Endothelial cell of umbilical vein (primary cell): ENCODE measurements around the gene SOX8. TPM values are rescaled to one million over a fixed set of nuclear protein-coding genes. Genes with fewer than 3 reads are reported as not detected.

Experiments
- BruUV-seq: library from RNA; stranded (reverse); fragments of 400-500 nt; replicated peaks from 2 replicates; lab custom pipeline; 2021; lab: Mats Ljungman, UMichigan
- CTCF ChIA-PET: fragments of 300-600, 350-600 bp; sonication (Branson Sonifier 250); formaldehyde crosslinking; loops from one replicate; lab custom pipeline; 2021; ENCODE audit warnings: antibody characterized with exemption, inconsistent platforms; lab: Charles Lee
- POLR2A ChIA-PET: fragments of 300-600, 350-600 bp; sonication (Branson Sonifier 250); formaldehyde crosslinking; loops from one replicate; lab custom pipeline; 2021; ENCODE audit warnings: antibody characterized with exemption, inconsistent platforms; lab: Charles Lee
- DNase-seq: peaks from one replicate; pipeline ENCODE4 v3.0.0-alpha.2; 2011; ENCODE audit warnings: low read depth, low spot score
- FAIRE-seq: peaks from 2 replicates; lab custom pipeline; 2011; peaks lifted over from hg19 to GRCh38; lab: Jason Lieb, UNC
- H2AFZ ChIP-seq: 2 replicates; pipeline ENCODE4 v1.6.0; 2012; ENCODE audit warnings: low read depth, low read length, control low read depth, inconsistent platforms
- H3K27ac ChIP-seq: 2 replicates; pipeline ENCODE4 v1.5.1; 2011; ENCODE audit warnings: low read depth, mild to moderate bottlenecking, control low read depth, low read length, moderate library complexity; ENCODE audit not compliant: insufficient read depth
- H3K27me3 ChIP-seq, 2 experiments: 2 replicates each; pipeline versions ENCODE4 v1.6.0 to v1.6.1; 2011; ENCODE audit warnings: low read length in 2 of 2, mixed read lengths in 1 of 2; ENCODE audit not compliant: control insufficient read depth in 2 of 2, insufficient read depth in 2 of 2
- H3K36me3 ChIP-seq, 2 experiments: 2 replicates in 1 of 2; 3 replicates in 1 of 2; pipeline ENCODE4 v1.5.1; 2011; ENCODE audit warnings: low read length in 2 of 2, mild to moderate bottlenecking in 1 of 2, moderate library complexity in 1 of 2; ENCODE audit not compliant: control insufficient read depth in 2 of 2, insufficient read depth in 2 of 2; ENCODE audit errors: extremely low read depth in 1 of 2
- H3K4me1 ChIP-seq: 3 replicates; pipeline ENCODE4 v1.5.1; 2011; ENCODE audit warnings: mild to moderate bottlenecking, low read length; ENCODE audit not compliant: control insufficient read depth, insufficient read depth; ENCODE audit errors: extremely low read depth
- H3K4me2 ChIP-seq: 2 replicates; pipeline ENCODE4 v1.6.1; 2011; ENCODE audit warnings: low read length, control low read depth, mixed read lengths; ENCODE audit not compliant: insufficient read depth
- H3K4me3 ChIP-seq, 3 experiments: fragments of 200-600 bp in 1 of 3; sonication (generic), shearing (Covaris generic) in 1 of 3; replicated peaks in 1 of 3; 2 replicates each; pipeline ENCODE4 v1.5.1; 2011 to 2016; ENCODE audit warnings: control low read depth in 3 of 3, low read length in 3 of 3, mild to moderate bottlenecking in 2 of 3, inconsistent platforms in 1 of 3, low read depth in 1 of 3, moderate library complexity in 1 of 3; ENCODE audit not compliant: insufficient read depth in 1 of 3
- H3K79me2 ChIP-seq: 2 replicates; pipeline ENCODE4 v1.6.0; 2012; ENCODE audit warnings: low read length, inconsistent platforms; ENCODE audit not compliant: control insufficient read depth, insufficient read depth
- H3K9ac ChIP-seq: replicated peaks from 2 replicates; pipeline ENCODE3; 2011; ENCODE audit warnings: low read length, control low read depth; ENCODE audit not compliant: insufficient read depth; ENCODE audit errors: extremely low read depth
- H3K9me1 ChIP-seq: replicated peaks from 3 replicates; pipeline ENCODE4 v1.6.0; 2011; ENCODE audit warnings: mild to moderate bottlenecking, low read length; ENCODE audit not compliant: control insufficient read depth, insufficient read depth; ENCODE audit errors: extremely low read depth
- H3K9me3 ChIP-seq: replicated peaks from 2 replicates; pipeline ENCODE4 v1.5.1; 2012; ENCODE audit warnings: low read length, inconsistent platforms; ENCODE audit not compliant: control insufficient read depth, insufficient read depth
- H4K20me1 ChIP-seq: replicated peaks from 2 replicates; pipeline ENCODE3; 2011; ENCODE audit warnings: mild to moderate bottlenecking, low read length; ENCODE audit not compliant: control insufficient read depth, insufficient read depth; ENCODE audit errors: extremely low read depth
- EZH2 ChIP-seq: IDR thresholded peaks from 2 replicates; pipeline ENCODE4 v1.6.1; 2012; ENCODE audit warnings: borderline replicate concordance, low read depth, mild to moderate bottlenecking, moderate library complexity, low read length, inconsistent platforms; ENCODE audit not compliant: severe bottlenecking
- FOS ChIP-seq: IDR thresholded peaks from 2 replicates; pipeline ENCODE4 v1.6.1; 2011; ENCODE audit warnings: mild to moderate bottlenecking, low read length, moderate library complexity, borderline replicate concordance; ENCODE audit not compliant: insufficient read depth
- GATA2 ChIP-seq: IDR thresholded peaks from 2 replicates; pipeline ENCODE4 v1.7.0; 2011; ENCODE audit warnings: low read depth, mild to moderate bottlenecking, moderate library complexity, mixed read lengths, low read length; ENCODE audit not compliant: insufficient read length, insufficient read depth
- JUN ChIP-seq: IDR thresholded peaks from 2 replicates; pipeline ENCODE4 v1.6.1; 2011; ENCODE audit warnings: borderline replicate concordance, low read depth; ENCODE audit not compliant: insufficient read length, insufficient read depth
- MYC ChIP-seq: IDR thresholded peaks from one replicate; pipeline ENCODE4 v1.6.1; 2011; ENCODE audit warnings: mild to moderate bottlenecking, low read depth, low read length
- POLR2A ChIP-seq: IDR thresholded peaks from 2 replicates; pipeline ENCODE4 v1.6.1; 2012; ENCODE audit warnings: low read depth, mild to moderate bottlenecking, control low read depth, low read length
- dilution Hi-C: fragments of 300-500 bp; cut with MboI; formaldehyde crosslinking; loops from one replicate; pipeline ENCODE4 v1.15.0; 2019; ENCODE audit warnings: low sequenced_read_pairs; ENCODE audit not compliant: extremely low pct_ligation_motif_present
- intact Hi-C: fragments of 100-400 bp; cut with micrococcal nuclease; formaldehyde crosslinking; loops from one replicate; pipeline ENCODE4 v1.10.0; 2022
- polyA plus RNA-seq, 4 experiments: library from polyadenylated mRNA; depleted of rRNA in 3 of 4; stranded (reverse) in 3 of 4; unstranded in 1 of 4; fragments of >200 nt; gene quantifications; 2 replicates each; pipeline versions ENCODE4 v1.2.1 to v1.2.3, GENCODE V29; 2011 to 2012; ENCODE audit warnings: missing spikeins in 1 of 4
- total RNA-seq: library from RNA; stranded (reverse); gene quantifications from 2 replicates; pipeline ENCODE4 v1.2.3, GENCODE V29; 2021
- TF ChIP-seq, protein P1 (sequence below): IDR thresholded peaks from 2 replicates; pipeline ENCODE4 v1.6.1; 2011; ENCODE audit not compliant: insufficient read depth, insufficient read length
- TF ChIP-seq, protein P2 (sequence below), 2 donors: IDR thresholded peaks; 1 replicate in 1 of 2; 2 replicates in 1 of 2; pipeline ENCODE4 v1.5.1; 2011; ENCODE audit warnings: low read length in 2 of 2, mild to moderate bottlenecking in 2 of 2, moderate library complexity in 2 of 2, control low read depth in 1 of 2, inconsistent platforms in 1 of 2, low read depth in 1 of 2; ENCODE audit not compliant: insufficient read depth in 1 of 2; ENCODE audit errors: extremely low read depth in 1 of 2

Gene SOX8
- total and polyA plus RNA-seq, 2 donors (not counting 3 experiments of a cell fraction or from before 2014, with no cell fraction given) = 0.52 to 0.53 TPM

DNA sequence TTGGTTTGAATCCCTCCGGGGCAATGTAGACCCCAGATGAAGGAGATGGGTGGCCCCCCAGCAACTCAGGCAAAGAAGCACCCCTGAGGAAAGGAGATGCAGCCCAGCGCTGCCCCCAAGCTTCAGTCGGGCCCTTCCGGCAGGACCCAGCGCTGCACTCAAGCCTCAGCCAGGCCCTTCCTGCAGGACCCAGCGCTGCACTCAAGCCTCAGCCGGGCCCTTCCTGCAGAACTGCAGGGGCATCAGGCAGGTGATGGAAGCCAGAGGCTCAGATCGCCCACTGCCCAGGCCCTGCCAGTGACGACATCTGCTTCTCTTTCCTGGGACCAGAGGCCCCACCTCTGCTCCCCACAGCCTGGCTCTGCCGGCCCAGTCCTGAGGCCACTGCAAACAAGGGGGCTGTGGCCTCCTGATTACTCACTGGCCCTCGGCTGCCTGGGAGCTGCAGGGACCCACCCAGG, 7.8 kb downstream of the SOX8 start:
- Histone ChIP-seq H3K4me2 (no peak overlapping the region), H3K4me1 (no peaks in the 10 kb centered on the region), H2AFZ (no peak overlapping the region), H3K79me2 (no peaks in the 10 kb centered on the region), H3K27ac (no peak overlapping the region), H3K27me3 (no peaks in the 10 kb centered on the region), H3K4me3 (no peak overlapping the region), H3K9me1 (no peaks in the 10 kb centered on the region), H3K9me3 (no peaks in the 10 kb centered on the region), H3K9ac (no peak overlapping the region), H3K36me3 (no peaks in the 10 kb centered on the region), H4K20me1 (no peaks in the 10 kb centered on the region)
- intact Hi-C loops = no loop called here
- ChIA-PET POLR2A (no interaction called here), CTCF (no interaction called here)
- no TSS peak for BruUV-seq
- TF ChIP-seq POLR2A = no peak
- TF ChIP-seq, protein P1, sequence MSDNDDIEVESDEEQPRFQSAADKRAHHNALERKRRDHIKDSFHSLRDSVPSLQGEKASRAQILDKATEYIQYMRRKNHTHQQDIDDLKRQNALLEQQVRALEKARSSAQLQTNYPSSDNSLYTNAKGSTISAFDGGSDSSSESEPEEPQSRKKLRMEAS = no peak
- TF ChIP-seq EZH2 = no peak
- TF ChIP-seq, protein P2, sequence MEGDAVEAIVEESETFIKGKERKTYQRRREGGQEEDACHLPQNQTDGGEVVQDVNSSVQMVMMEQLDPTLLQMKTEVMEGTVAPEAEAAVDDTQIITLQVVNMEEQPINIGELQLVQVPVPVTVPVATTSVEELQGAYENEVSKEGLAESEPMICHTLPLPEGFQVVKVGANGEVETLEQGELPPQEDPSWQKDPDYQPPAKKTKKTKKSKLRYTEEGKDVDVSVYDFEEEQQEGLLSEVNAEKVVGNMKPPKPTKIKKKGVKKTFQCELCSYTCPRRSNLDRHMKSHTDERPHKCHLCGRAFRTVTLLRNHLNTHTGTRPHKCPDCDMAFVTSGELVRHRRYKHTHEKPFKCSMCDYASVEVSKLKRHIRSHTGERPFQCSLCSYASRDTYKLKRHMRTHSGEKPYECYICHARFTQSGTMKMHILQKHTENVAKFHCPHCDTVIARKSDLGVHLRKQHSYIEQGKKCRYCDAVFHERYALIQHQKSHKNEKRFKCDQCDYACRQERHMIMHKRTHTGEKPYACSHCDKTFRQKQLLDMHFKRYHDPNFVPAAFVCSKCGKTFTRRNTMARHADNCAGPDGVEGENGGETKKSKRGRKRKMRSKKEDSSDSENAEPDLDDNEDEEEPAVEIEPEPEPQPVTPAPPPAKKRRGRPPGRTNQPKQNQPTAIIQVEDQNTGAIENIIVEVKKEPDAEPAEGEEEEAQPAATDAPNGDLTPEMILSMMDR (IDR thresholded peaks at IDR 0.05; ENCODE audit: extremely low read depth in 1 of 2, insufficient read depth in 1 of 2, low read depth in 1 of 2, low read length in 2 of 2) = no peak
- no peak for TF ChIP-seq FOS
- TF ChIP-seq GATA2 = no peak
- no peak for TF ChIP-seq MYC
- TF ChIP-seq JUN = no peak
- FAIRE-seq = no peak
- no peak for DNase-seq
- dilution Hi-C loops = no loop called here
